DOHH2 (cell line): ENCODE data around the gene HABP2.
A peak's percentile ranks its signal among the peaks of the same experiment; 100 is the strongest.

ENCODE experiments used
- H3F3A ChIP-seq: fragments of 200-600 bp; sonication (generic), shearing (Covaris generic); 2 replicates; pipeline ENCODE4 v1.6.0; 2016; ENCODE audit warnings: antibody characterized with exemption, mild to moderate bottlenecking; ENCODE audit not compliant: control insufficient read depth, insufficient read depth
- H3K27ac ChIP-seq: fragments of 200-600 bp; sonication (generic); 2 replicates; pipeline ENCODE4 v1.5.1; 2014; ENCODE audit warnings: low read depth, mild to moderate bottlenecking, low read length, moderate library complexity
- H3K27me3 ChIP-seq: fragments of 200-600 bp; sonication (generic); 2 replicates; pipeline ENCODE4 v1.6.1; 2014; ENCODE audit warnings: mild to moderate bottlenecking, low read length, mixed read lengths; ENCODE audit not compliant: control insufficient read depth
- H3K36me3 ChIP-seq: fragments of 200-600 bp; sonication (generic); 2 replicates; pipeline ENCODE4 v1.6.1; 2014; ENCODE audit warnings: mild to moderate bottlenecking, low read length, moderate library complexity, mixed read lengths; ENCODE audit not compliant: control insufficient read depth
- H3K4me1 ChIP-seq: fragments of 200-600 bp; sonication (generic); 2 replicates; pipeline ENCODE4 v1.6.1; 2014; ENCODE audit warnings: mild to moderate bottlenecking, low read length, mixed read lengths; ENCODE audit not compliant: control insufficient read depth
- H3K4me2 ChIP-seq: fragments of 200-600 bp; sonication (generic); 2 replicates; pipeline ENCODE4 v1.6.0; 2014; ENCODE audit warnings: mild to moderate bottlenecking, low read length, moderate library complexity
- H3K4me3 ChIP-seq: fragments of 200-600 bp; sonication (generic); 2 replicates; pipeline ENCODE4 v1.5.1; 2014; ENCODE audit warnings: mild to moderate bottlenecking, low read length, mixed read lengths
- H3K79me2 ChIP-seq: fragments of 200-600 bp; sonication (generic); 2 replicates; pipeline ENCODE4 v1.6.1; 2014; ENCODE audit warnings: mild to moderate bottlenecking, low read length, mixed read lengths; ENCODE audit not compliant: control insufficient read depth
- H3K9me2 ChIP-seq: fragments of 200-600 bp; sonication (generic); replicated peaks from 2 replicates; pipeline ENCODE4 v1.6.1; 2014; ENCODE audit warnings: mild to moderate bottlenecking, low read length, mixed read lengths; ENCODE audit not compliant: control insufficient read depth
- H3K9me3 ChIP-seq: fragments of 200-600 bp; sonication (generic); 2 replicates; pipeline ENCODE4 v1.6.1; 2014; ENCODE audit warnings: antibody characterized with exemption, low read length, mixed read lengths; ENCODE audit not compliant: control insufficient read depth, insufficient read depth
- H4K20me1 ChIP-seq: fragments of 200-600 bp; sonication (generic); 2 replicates; pipeline ENCODE4 v1.6.0; 2014; ENCODE audit warnings: low read depth, mild to moderate bottlenecking, antibody characterized with exemption, low read length, moderate library complexity; ENCODE audit not compliant: control insufficient read depth, insufficient read depth
- EZH2phosphoT487 ChIP-seq: fragments of 200-600 bp; sonication (generic); IDR thresholded peaks from 2 replicates; pipeline ENCODE4 v1.6.1; 2017; ENCODE audit warnings: borderline replicate concordance, mild to moderate bottlenecking, antibody characterized with exemption, low read length, moderate library complexity, mixed read lengths
- TF ChIP-seq, protein P1 (sequence below): fragments of 200-600 bp; sonication (generic); IDR thresholded peaks from one replicate; pipeline ENCODE4 v1.5.1; 2014; ENCODE audit warnings: antibody characterized with exemption, mild to moderate bottlenecking, low read depth, low read length; ENCODE audit not compliant: poor library complexity, severe bottlenecking

HABP2 gene

DNA sequence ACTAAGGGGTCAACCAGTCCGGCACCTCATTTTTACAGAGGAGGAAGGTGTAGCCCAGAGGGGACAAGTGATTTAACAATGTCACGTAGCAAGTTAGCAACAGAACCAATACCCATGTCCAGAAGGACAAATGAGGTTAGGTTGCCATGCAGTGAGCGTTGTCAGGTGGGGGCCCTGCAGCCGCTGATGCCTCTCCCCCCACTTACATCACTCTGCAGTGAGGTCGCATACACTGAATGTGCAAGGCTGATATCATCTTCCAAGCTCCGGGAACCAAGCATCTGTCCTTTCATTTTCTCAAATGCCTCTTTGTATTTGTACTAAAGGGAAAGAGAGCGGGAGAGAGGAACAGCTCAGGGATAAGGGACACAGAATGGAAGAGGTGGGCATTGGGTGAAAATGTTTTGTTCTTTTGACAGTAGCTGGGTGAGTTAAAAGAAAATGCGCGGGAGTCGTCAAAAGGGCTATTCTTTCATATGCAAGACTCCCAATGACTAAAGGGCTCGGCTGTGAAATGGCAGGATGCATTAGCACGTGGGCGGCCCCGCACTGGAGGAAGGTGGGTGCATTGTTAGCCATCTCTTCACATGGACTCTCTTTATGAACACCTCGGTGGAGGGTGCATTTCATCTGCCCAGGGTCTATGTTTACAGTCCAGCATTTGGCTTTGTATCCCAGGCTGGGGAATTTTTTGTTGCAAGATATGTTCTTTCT, 61.3 kb downstream of the HABP2 start:
- no peaks in the 10 kb centered on the region for H3K79me2 ChIP-seq
- no peak overlapping the region for H3K27ac ChIP-seq
- H3K9me2 ChIP-seq, result no peaks in the 10 kb centered on the region
- no peaks in the 10 kb centered on the region for H3K4me1 ChIP-seq
- no peaks in the 10 kb centered on the region for H4K20me1 ChIP-seq
- no peaks in the 10 kb centered on the region for H3K9me3 ChIP-seq
- no peak overlapping the region for H3K4me3 ChIP-seq
- no peaks in the 10 kb centered on the region for H3K36me3 ChIP-seq
- no peaks in the 10 kb centered on the region for H3K27me3 ChIP-seq
- no peaks in the 10 kb centered on the region for H3F3A ChIP-seq
- TF ChIP-seq, protein P1, sequence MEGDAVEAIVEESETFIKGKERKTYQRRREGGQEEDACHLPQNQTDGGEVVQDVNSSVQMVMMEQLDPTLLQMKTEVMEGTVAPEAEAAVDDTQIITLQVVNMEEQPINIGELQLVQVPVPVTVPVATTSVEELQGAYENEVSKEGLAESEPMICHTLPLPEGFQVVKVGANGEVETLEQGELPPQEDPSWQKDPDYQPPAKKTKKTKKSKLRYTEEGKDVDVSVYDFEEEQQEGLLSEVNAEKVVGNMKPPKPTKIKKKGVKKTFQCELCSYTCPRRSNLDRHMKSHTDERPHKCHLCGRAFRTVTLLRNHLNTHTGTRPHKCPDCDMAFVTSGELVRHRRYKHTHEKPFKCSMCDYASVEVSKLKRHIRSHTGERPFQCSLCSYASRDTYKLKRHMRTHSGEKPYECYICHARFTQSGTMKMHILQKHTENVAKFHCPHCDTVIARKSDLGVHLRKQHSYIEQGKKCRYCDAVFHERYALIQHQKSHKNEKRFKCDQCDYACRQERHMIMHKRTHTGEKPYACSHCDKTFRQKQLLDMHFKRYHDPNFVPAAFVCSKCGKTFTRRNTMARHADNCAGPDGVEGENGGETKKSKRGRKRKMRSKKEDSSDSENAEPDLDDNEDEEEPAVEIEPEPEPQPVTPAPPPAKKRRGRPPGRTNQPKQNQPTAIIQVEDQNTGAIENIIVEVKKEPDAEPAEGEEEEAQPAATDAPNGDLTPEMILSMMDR, result no peak
- H3K4me2 ChIP-seq, result no peak overlapping the region

DNA sequence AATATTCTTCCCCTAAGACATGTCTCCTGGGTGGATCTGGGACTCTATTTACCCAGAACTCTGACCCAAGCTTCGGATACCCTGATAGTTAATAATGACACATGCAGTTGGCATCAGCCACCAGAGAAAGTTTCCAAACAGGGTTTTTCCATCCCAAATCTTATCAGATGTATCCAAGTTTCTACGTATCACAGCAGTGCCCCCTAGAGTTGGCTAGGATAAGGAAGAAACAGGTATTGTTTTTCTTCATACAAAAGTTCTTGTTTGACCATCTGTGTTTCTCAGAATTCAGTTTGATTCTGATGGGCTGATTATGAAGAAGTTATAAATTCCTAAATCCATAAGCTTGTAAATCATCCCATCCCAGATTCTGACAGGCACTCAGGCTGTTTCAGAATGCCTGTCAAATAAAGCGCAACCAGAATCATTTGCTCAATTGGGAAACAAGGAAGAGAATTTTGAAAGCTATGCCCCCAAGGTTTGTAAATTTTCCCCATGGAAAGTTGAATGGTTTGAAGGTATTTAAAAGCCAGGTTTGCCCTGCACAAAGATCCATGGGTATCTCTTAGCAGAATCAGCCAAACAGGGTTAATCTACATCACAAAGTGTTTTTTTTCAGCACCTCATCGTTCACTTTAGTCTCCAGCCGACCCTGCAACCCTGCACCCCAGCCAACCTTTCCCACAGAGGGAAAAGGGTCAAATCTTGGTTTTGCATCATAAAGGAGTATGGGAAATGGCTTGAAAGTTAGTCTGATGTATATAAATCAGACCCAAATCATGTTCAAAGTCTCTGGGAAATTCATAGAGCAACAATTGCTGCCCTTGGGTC, 63.6 kb downstream of the HABP2 start:
- Histone ChIP-seq H3K4me1 (no peaks in the 10 kb centered on the region), H3K4me3 (no peak overlapping the region), H3K79me2 (no peaks in the 10 kb centered on the region), H3K27me3 (no peaks in the 10 kb centered on the region), H3K9me3 (no peaks in the 10 kb centered on the region), H3F3A (no peaks in the 10 kb centered on the region), H3K36me3 (no peaks in the 10 kb centered on the region), H3K27ac (no peak overlapping the region), H3K4me2 (no peak overlapping the region), H3K9me2 (no peaks in the 10 kb centered on the region), H4K20me1 (no peaks in the 10 kb centered on the region)
- no peak for TF ChIP-seq EZH2phosphoT487
- TF ChIP-seq, protein P1, result peak; percentile 49

DNA sequence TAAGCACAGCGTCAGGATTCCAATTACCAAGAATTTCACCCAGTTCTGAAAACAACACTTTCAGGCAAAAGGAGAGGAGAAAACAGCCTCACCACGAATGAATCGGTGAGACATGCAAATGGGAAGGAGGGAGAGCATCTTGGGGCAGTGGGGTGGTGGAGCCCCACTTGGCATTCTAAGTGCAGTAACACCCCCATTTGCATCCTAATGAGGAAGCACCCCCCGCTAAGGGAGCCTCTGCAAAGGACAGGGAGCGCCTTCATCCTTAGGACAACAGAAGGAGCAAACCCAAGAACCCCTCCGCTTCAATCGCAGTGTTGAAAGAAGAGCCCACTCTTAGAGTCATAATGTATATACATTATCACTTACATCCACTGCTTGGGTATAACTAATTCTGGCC, 64.2 kb downstream of the HABP2 start:
- H3F3A ChIP-seq, result no peaks in the 10 kb centered on the region
- H3K9me2 ChIP-seq, result no peaks in the 10 kb centered on the region
- H3K27ac ChIP-seq, result no peak overlapping the region
- no peaks in the 10 kb centered on the region for H3K9me3 ChIP-seq
- H3K4me2 ChIP-seq, result no peak overlapping the region
- H3K4me1 ChIP-seq, result no peaks in the 10 kb centered on the region
- no peaks in the 10 kb centered on the region for H3K79me2 ChIP-seq
- H3K36me3 ChIP-seq, result no peaks in the 10 kb centered on the region
- no peaks in the 10 kb centered on the region for H4K20me1 ChIP-seq
- no peak overlapping the region for H3K4me3 ChIP-seq
- no peaks in the 10 kb centered on the region for H3K27me3 ChIP-seq
- no peak for TF ChIP-seq EZH2phosphoT487
- TF ChIP-seq, protein P1, result no peak
